GM18502 (cell line): ENCODE measurements around the gene OR51T1.
"Not testable (repeated sequence)": the region's sequence is repeated elsewhere in the genome, so short reads cannot be mapped to it uniquely, and the experiment has no call there.

Experiments used
- ATAC-seq: cut with Tn5 transposase; IDR thresholded peaks from one replicate; pipeline ENCODE4 v1.9.1; 2021; ENCODE audit warnings: mild to moderate bottlenecking; ENCODE audit not compliant: unreplicated experiment, poor library complexity

The OR51T1 gene

GRCh38 chr11:4881860-4882500 lies at the start of gene OR51T1:
TSS of gene OR51T1 (plus strand) at chr11:4881900. CDS start at chr11:4881900, 0 bp downstream.
- ATAC-seq = no peak

GRCh38 chr11:4839851-4840549 lies 41.7 kb upstream of the OR51T1 start:
- ATAC-seq = no peak

GRCh38 chr11:4848908-4849532 lies 32.7 kb upstream of the OR51T1 start, which contains the start of gene OR51S1:
TSS of gene OR51S1 (minus strand) at chr11:4849208. CDS start at chr11:4849208, 0 bp downstream.
- ATAC-seq = no peak

- ATAC-seq = no peak
Observed at GRCh38 chr11:4851033-4851432, 30.7 kb upstream of the OR51T1 start.

- ATAC-seq = not testable (repeated sequence)
Observed at GRCh38 chr11:4854286-4854685, 27.4 kb upstream of the OR51T1 start.

- no peak for ATAC-seq
Observed at GRCh38 chr11:4862447-4863236, 19.1 kb upstream of the OR51T1 start.

- no peak for ATAC-seq
Observed at GRCh38 chr11:4863876-4864275, 17.8 kb upstream of the OR51T1 start.

GRCh38 chr11:4865855-4866254 lies 15.8 kb upstream of the OR51T1 start:
- no peak for ATAC-seq

- no peak for ATAC-seq
Observed at GRCh38 chr11:4881188-4881587, 512 bp upstream of the OR51T1 start.

- ATAC-seq = no peak
Observed at GRCh38 chr11:4882543-4882942, 843 bp downstream of the OR51T1 start.

- ATAC-seq = no peak
Observed at GRCh38 chr11:4884361-4884760, 2.7 kb downstream of the OR51T1 start.

GRCh38 chr11:4886186-4886585 lies 4.5 kb downstream of the OR51T1 start:
- no peak for ATAC-seq

GRCh38 chr11:4887591-4887990 lies 5.9 kb downstream of the OR51T1 start:
- no peak for ATAC-seq

- ATAC-seq = no peak
Observed at GRCh38 chr11:4890279-4890678, 8.6 kb downstream of the OR51T1 start.

- ATAC-seq = no peak
Observed at GRCh38 chr11:4891996-4892640, 10.4 kb downstream of the OR51T1 start.

- ATAC-seq = no peak
Observed at GRCh38 chr11:4903484-4903883, 21.8 kb downstream of the OR51T1 start, which contains the start of gene OR51A7. TSS of gene OR51A7 (plus strand) at chr11:4903783. CDS start at chr11:4907370, 3,587 bp downstream.

GRCh38 chr11:4916581-4916980 lies 34.9 kb downstream of the OR51T1 start:
- ATAC-seq = no peak

- no peak for ATAC-seq
Observed at GRCh38 chr11:4919250-4919649, 37.5 kb downstream of the OR51T1 start, which contains the start of gene OR51G2. TSS of gene OR51G2 (minus strand) at chr11:4919350. CDS start at chr11:4915663, 3,687 bp downstream.

GRCh38 chr11:4921796-4922195 lies 40.1 kb downstream of the OR51T1 start:
- ATAC-seq = no peak

GRCh38 chr11:4922304-4922703 lies 40.6 kb downstream of the OR51T1 start:
- no peak for ATAC-seq
